HTR-8/SVneo (cell line): ENCODE results near the gene LGALSL.

Source experiments
- DNase-seq: peaks from one replicate; pipeline ENCODE4 v3.0.0; 2011; ENCODE audit warnings: low spot score, mixed read lengths; ENCODE audit not compliant: insufficient read length
- FAIRE-seq: peaks from 2 replicates; lab custom pipeline; 2011; peaks lifted over from hg19 to GRCh38; lab: Jason Lieb, UNC

Gene LGALSL

DNA sequence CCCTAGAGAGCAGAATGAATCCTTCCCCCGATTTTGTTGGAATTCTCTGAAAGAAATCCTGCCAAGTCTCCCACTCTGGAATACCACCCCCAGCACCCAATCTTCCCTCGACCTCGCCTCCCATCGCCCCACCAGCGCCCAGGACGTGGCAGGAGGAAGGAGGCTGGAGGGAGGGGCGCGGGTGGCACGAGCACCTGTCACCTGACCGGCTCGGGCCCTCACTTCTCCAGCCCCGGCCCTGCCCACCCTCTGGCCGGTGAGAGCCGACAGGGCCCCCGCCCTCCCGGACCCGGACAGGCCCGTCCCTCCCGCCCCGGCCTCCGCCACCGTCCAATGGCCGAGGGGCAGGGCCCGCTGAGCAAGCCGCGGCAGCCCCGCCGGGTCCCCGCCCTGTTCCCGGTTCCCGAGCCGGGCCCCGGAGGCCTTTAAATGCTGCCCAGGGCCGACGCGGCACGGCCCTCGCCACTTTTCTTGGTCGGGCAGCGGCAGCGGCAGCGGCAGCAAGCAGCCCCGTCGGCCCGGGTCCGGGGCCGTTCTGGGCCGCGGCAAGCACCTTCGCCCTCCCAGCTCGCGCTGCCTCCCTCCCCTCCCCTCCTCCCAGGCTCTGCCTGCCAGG is at the start of gene LGALSL:
LGALSL (plus strand) TSS at position 393 of the 616 bp plus-strand sequence. CDS start 384 bp downstream, outside the sequence.
- FAIRE-seq (peak; percentile 26), DNase-seq (peak; percentile 75)

DNA sequence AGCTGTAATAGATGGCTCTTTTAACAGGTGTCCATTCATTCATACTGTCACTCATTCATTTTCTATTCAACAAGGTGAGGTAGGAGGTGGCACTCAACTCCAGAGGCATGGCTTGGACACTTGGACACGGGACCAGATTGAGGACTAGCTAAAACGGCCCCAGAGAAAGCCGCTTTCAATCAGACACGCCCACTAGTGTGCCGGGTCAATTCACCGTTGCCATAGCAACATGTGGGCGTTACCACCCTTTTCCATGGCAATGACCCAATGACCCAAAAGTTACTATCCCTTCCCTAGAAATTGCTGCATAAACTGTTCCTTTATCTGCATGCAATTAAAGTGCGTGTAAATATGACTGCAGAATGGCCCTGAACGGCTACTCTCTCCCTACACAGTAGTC is 49.2 kb upstream of the LGALSL start:
- DNase-seq = no peak
- no peak for FAIRE-seq

DNA sequence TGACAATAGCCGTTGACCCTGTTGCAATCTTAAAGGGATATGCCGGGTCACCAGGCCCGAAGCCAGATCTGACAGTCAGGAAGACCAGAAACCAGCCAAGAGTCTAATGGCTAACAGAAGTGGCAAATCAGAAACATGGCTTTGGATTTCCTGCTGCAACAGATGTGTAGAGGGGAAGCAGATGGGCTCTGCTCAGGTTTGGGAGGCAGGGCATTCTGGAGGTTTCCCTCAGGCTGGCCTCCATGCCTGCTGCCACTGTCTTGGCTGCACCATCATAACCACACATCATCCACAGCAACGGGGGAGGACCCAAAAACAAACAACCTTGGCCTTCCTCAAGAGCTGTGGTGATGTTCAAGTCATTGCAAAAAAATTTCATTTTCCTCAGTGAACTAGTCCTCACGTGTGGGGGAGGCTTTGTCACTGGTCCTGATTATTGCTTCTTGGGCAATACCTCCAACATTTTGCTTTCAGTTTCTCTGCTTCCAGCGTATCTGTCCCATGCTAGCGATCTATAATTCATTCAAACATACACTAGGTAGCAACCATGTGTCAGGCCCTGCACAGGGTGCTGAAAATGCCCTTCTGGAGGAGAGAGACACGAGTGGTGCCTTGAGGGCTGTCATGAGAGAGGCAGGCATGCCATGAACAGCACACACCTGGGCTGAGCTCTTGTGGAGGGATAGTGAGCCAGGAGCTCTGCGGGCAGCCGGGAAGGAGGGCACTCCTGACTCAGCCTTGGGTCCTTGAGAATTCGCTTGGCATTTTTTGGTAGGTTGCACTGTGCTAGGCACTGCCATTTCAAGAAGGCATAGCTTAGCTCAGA is 48.2 kb upstream of the LGALSL start:
- no peak for DNase-seq
- FAIRE-seq = no peak

DNA sequence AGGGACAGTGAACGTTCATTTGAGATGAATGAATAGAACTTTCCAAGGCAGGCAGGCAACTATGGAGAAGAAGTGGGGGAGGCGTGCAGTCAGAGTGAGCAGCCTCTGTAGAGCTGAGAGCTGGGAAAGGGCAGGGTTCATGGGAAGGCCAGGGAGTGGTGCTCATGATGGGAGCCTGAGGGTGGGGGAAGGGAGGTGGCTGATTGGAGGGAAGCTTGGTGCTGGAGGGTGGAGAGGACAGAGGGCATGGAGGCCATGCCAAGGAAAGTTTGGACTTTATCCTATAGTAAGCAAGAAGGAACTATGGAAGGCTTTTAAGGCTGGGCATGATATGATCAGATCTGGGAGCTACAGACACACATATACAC is 47.6 kb upstream of the LGALSL start:
- DNase-seq = no peak
- FAIRE-seq = no peak

DNA sequence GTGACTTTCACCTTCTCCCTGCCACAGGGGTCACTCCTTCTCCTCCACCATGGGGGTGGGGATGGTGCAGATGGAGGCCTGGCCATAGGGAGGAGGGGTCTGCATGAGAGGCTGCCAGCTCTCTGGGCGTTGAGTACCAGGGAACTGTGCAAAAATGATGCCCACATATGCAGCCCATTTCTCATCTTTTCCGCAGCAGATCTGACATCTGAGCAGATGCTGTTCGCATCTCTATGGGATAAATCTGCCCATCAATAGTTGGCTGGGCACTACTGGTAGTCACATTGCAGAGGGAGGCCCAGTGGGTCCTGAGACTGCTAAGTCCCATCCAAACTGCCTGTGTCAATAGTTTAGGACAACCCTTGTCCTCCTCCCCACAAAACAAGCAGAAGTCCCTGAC is 45.9 kb upstream of the LGALSL start:
- no peak for FAIRE-seq
- no peak for DNase-seq

DNA sequence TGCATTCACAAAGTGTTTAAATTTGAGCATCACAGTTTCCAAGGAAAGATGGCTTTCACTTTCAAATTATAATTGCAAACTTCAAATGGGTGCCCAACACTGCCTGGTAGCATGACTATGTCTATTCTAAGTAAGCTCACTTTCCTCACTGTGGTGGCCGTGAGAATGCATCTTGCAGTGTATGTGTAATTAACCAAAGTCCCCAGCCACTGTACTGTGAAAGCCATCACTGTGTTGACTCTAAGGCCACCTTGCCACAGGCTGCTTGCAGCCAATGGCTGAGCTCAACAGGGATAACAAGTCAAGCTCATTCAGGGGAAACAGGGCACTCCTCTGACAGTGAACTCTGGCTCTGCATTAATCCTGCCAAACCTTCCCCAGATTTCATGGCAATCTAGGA is 43.3 kb upstream of the LGALSL start:
- FAIRE-seq (no peak), DNase-seq (no peak)

DNA sequence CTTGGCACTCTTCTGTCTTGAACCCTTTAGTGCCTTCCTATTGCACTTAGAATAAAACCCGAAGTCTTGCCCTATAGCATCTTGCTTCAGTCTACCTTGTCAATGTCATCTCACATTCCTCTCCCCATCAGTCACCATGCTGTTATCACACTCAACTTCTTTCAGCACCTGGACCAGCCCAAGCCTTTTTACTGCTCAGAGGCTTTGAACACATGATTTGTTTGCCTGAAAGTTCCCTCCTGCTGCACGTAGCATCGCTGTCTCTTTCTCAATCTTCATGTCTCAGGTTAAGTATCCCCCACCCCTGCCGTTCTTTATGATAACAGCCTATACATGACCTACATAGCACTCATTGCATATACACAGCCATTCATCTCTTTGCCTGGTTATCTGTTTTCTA is 41.3 kb upstream of the LGALSL start:
- DNase-seq (no peak), FAIRE-seq (no peak)

DNA sequence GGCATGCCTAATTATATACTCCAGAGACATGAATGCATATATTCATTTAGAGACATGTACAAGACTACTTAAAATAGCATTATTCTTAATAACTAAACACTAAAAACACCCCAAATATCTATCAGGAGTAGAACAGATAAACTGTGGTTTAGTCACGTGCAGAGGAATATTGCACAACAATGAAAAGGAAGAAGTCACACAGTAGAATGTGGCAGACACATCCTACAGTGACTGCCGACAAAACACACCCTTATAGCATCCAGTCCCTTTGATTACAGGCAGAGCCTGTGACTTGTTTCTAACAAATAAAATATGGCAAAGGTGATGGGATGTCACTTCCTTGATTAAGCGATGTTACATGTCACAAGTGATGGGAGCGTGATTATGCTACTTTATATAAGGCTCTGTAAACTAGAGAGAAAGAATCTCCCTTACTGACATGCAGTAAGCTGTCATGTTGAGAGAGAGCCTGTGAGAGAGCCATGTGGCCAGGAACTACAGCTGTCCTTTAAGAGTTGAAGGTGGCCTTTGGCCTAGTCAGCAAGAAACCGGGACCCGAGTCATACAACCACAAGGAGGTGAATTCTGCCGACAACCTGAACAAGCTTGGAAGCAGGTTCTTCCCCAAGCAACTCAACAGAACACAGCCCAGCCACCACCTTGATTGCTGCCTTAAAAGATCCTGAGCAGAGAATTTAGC is 39.1 kb upstream of the LGALSL start:
- FAIRE-seq = no peak
- no peak for DNase-seq

DNA sequence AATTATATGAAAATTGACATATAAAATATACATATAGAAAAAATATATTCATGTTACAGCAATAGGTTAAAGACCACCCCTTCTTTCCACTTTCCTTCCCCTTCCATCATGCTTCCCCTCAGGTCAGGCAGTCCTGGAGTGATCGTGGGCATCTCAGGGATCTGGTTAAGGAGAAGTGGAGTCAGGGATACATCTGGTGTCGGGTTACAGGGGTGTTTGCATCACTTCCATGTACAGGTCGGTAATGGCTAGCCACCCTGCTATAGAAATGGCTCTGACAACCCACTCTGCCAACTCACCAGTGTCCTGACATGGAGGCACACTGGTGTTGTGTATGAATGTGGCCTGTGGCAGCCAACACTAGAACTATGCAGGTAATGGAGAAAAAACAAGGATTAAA is 36.3 kb upstream of the LGALSL start:
- FAIRE-seq (no peak), DNase-seq (no peak)

DNA sequence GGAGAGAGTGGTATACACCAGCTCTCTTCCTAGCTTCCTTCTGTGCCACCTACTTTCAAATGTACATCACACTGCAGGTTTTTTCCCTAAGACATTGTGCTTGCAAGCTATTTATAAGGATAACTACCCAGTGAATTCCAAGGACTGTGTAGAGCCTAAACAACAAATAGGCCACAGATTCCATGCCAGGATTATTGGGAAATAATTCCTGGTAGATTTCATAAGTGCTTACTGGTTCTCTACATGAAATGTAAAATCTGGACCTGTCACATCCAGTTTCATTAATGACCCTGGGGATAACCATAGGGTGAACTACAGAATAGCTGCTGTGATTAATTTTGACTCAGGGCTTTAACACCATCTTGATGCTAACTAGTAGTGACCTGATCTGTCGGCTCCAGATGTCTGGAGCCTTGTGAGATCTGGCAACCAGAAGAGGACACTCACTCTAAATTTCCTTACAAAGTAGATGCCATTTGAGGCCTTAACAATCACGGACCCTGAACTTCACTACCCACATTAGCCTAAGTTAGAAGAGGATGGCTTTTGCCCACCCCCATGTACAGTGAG is 34.3 kb upstream of the LGALSL start:
- DNase-seq = no peak
- no peak for FAIRE-seq

DNA sequence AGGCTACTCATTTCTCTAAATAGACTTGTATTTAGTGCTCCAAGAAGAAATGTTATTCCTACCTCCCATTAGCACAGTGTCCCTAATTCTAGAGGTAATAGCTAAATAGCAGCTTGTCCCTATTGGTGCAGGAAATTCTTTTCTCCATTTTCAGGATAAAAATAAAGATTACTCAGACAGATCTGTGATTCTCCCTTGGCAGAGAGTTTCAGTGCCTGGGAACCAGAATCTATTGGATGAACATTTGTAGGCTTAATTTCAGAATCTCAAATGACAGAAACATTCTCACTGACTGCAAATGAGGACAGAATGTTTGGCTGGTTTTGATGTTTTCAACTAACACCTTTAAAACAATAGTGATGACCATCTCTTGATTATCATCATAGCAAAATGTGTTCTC is 33.3 kb upstream of the LGALSL start:
- no peak for FAIRE-seq
- no peak for DNase-seq

DNA sequence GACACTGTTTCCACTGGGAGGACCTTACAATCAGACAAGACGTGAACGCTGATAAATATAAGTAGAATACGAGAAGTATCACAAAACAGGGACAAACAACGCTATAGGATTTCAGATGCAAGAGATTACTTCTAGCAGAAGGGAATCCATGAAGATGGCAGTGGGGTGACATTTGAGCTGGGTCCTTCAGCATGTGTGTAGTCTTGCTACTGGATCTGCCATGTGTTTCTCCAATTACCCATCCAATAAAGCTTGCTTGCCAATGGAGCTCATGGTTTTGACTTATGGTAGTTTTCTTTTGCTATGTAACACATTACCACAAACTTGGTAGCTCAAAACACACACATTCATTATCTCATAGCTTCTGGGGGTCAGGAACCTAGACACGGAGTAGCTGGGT is 32.8 kb upstream of the LGALSL start:
- no peak for DNase-seq
- FAIRE-seq = no peak

DNA sequence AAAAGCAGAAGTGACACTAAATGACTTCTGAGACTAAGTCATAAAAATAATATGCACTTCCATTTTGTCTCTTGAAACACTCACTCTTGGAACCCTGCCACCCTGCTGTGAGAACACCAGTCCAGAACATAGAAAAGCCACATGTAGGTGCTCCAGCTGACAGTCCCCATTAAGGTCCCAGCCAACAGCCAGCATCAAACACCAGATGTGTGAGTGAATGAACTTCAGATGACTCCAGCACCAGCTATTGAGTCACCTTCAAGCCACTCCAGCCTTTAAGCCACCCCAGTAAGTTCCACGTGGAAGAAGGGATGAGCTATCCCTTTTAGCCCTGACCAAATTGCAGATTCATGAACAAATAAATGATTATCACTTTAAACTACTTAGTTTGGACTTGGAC is 31.5 kb upstream of the LGALSL start:
- DNase-seq (no peak), FAIRE-seq (no peak)

DNA sequence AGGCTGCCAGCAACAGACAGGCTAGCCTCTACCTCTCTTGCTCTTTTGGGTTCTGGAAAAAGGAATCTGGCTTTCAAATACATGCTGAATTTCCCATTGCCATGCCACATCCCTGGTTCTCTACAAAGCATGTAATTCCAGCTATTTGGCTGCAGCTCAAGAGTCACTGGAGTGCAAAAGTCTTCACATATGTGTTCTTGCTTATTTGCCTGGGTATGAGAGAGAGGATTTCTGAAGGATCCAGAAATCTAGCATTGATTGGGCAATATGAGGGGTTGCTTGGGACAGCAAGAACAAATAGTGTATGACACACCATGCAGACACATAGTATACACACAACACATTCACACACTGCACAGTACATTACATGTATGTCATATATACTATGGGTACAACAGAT is 30.7 kb upstream of the LGALSL start:
- peak; percentile 44 for FAIRE-seq

DNA sequence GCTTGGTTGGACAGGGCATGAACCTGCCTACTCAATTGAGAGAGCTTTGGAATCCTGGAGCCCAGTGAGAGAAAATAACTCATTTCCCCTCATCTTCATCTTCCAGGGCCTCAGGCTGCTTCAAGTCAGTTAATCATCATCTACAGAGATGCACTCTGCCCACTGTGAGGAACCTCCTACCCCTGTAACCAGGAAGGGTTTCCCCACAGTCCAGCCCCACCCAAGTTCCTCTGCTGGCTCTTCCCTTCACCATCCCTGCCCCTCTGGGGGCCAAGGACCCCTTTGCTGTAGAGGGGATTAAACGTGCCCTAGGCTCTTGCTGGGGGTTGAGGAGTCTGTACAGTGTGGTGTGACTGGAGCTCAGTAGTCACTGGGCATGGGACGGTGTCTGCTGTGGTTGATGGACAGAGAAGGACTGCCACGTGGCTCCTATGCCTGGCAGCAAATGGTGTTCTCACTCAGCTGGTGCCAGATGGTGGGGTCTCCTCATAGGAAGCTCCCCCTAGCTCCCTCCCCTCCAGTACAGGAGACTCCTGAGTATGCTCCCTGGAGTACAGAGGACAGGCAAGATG is 29.5 kb upstream of the LGALSL start:
- DNase-seq = no peak
- FAIRE-seq = no peak

More for the DNA sequence above, 30.7 kb upstream of the LGALSL start:
- no peak for DNase-seq

DNA sequence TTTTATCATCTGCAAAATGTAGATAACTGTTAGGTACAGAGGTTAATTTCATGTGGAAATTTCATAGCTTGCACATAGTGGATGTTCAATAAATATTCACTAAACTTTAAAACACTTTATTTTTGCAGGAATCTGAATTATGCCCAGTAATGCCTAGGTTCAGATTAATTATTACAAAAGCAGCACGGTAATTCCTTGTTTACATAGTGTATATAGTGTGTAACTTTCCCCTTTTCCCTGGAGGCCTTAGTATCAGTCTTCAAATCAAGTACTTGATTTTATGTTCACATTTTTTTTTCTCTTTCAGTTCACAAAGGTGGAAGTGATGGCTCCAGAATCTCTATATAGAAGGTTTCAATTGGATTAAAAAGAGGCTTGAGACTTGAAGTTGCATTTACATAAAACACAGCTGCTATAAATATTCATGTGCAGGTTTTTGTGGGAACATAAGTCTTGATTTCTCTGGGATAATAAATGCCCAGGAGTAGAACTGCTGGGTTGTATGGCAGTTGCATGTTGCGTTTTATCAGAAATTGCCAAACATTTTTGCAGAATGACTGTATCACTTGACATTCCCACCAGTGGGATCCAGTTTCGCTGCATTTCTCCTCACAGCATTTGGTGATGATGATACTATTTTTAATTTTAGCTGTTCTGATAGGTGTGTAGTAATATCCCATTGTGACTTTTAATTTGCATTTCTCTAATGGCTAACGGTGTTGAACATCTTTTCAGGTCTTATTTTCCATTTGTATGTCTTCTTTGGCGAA is 27.6 kb upstream of the LGALSL start:
- DNase-seq (peak; percentile 48), FAIRE-seq (no peak)

DNA sequence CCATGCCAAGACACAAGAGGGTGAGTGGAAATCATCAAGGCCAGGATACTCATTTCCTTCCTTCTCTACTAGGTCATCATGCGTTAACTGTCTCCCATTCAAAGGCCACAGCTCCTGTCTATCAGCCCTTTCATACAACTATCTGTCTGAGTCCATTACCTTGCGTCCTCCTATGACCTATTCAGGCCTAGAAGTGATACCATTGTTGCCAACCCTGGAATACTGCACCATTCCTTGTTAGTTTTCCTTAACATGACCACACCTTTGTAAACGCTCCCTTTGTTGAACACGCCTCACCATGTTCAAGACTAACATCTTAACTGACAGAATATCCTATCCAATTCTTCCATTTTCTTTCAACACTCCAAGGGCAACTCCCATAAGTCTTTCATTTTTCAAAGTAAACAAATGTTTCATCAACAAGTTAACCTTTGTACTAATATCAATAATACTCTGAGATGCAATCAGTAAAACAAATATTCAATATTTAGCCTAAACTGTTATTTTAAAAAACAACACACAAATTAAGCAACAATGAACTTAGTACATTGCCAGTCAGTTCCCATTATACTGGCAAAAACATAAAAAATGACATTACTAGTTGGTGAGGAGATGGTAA is 19.8 kb upstream of the LGALSL start:
- no peak for FAIRE-seq
- no peak for DNase-seq

DNA sequence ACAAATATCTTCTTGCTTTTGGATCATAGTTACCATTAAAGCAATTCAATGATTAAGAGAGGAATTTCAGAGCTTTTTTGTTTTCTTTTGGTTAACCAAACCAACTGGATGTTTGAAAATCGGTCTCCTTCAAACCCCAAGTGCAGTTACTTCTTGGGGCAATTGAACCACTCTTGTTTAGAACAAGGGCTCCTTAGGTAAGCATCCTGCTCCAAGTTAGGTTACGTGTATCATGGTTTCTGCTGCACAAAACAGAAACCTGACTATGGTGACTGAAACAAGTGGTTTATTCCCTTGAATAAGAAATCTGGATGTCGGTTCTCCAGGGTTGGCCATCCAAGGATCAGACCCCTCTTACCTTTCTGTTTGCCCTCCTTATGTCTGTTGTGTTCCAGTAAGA is 16.1 kb upstream of the LGALSL start:
- DNase-seq (no peak), FAIRE-seq (no peak)

DNA sequence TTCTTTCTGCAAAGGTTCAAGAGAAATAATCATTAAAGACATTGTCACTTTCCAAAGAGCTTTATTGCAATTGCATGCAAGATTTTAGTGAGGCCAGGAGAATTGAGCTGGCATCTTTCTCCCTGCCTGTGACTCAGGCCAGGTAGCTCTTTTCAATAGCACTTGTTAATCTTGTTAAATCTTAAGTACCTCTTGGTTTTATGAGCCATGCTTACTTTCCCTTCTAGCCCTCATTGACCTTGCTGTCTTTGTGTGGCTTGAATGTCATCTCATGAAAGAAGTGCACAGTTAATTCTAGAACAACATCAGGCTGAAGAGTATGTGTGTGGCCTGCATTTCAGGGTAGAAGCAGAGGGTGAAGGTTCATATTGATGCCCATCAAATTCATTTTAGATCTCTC is 14.8 kb upstream of the LGALSL start:
- FAIRE-seq = no peak
- no peak for DNase-seq

DNA sequence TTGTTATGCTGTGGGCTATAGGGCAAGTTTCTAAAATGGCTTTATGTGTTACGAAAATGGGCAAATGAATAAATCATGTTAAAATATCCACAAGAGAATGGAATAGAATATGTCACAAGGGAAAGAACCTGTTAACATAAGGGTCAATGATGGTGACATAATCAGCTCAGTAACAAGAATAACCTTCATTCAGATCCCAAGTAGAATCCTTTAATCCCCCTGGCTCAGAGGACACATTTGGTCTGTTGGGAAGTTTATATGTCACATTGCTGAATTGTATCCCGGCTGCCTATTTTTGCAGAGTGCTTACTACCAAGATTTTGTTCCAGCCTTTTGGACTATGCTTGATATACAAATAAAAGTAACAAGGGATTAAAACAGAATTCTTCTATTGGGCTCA is 13.1 kb upstream of the LGALSL start:
- DNase-seq (no peak), FAIRE-seq (no peak)
